ENCODE data around the gene MAPK6.

The MAPK6 gene

DNA sequence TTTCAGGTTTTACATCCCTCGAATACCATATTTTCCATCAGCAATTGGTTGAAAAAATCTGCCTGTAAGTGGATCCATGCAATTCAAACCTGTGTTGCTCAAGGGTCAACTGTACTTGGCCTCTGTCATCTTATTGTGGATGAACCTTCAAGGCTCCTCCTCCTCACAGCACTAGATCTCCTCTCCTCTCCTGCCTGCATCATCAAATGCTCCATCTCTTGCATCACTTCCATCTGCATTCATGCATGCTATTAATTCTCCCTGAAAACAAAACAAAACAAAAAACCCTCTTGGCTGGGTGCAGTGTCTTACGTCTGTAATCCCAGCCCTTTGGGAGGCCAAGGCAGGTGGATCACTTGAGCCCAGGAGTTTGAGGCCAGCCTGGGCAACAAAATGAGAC, 83.4 kb downstream of the MAPK6 start:
- DNase-seq: no peak

DNA sequence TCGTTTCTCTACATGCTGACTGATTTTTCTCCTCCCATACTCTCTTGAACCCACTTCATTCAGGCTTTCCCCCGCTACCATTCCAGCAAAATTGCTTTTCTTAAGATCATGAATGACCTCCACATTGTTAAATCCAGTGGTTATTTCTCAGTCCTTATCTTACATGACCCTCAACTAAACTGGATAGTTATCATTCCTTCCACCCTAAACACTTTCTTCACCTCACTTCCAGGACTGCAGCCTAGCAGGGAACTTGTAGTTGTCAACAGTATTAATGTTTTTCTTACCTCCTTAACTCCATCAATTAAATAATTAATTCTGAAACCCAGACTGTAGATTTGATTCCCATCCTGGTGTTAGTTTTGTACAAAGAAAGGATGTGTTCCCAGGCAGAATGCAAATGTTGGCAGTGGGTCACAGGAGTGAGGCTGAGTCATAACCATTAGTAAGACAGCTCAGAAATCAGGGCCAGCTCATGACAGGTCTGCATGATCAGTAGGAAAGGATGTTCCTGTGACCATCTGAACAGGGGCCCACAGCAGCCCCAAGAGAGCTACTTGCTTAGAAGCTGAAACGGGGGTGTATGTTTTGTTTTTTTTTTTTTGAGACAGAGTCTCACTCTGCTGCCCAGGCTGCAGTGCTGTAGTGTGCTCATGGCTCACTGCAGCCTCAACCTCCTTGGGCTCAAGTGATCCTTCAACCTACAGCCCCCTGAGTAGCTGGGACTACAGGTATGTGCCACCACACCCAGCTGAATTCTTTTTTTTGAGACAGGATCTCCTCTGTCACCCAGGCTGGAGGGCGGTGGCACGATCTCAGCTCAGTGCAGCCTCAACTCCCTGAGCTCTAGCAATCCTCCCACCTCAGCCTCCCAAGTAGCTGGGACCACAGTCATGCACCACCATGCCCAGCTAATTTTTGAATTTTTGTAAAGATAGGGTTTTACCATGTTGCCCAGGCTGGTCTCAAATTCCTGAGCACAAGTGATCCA, 84.5 kb downstream of the MAPK6 start:
- peak in 6 of 51 donors; percentile 8 to 66 (median 34) for DNase-seq

- no peak for DNase-seq
Measured at GRCh38 chr15:52104532-52105004, 85.5 kb downstream of the MAPK6 start.

DNA sequence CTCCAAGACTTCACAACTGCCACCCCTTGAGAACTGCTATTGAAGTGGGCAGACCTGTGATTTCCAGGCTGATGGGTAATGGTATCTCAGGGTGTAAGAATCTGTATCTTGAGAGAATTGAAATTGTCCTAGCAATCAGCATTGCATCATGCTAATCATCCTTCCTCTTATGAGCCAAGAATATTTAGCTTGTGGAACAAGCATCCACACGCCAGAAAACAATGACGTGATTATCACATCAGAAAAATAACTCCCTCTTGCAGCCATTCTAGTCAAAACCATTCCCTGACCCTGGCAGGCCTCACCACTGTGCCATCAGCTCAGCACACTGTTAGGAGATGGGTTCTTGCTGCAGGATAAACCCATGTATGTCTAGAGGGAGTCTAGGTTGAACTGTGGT, 86.8 kb downstream of the MAPK6 start:
- DNase-seq: no peak

DNA sequence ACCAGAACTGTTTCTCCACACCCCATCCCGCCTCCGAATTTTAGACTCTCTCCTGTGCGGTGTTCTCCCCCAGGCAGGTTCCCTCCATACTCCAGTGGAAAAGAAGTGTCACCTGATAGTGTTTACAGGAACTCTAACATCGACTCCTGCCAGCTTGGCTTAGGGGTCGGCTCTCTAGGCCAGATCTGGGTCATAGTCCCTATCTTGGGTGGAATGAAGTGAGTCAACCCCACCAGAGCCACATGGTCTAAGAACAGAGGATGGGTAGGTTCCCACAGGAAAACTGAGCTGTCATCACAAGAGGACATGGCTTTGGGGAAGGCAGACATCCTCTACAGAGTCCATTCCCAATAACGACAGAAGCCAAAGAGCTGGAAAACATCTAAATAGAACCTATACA, 87.6 kb downstream of the MAPK6 start:
- DNase-seq: no peak

DNA sequence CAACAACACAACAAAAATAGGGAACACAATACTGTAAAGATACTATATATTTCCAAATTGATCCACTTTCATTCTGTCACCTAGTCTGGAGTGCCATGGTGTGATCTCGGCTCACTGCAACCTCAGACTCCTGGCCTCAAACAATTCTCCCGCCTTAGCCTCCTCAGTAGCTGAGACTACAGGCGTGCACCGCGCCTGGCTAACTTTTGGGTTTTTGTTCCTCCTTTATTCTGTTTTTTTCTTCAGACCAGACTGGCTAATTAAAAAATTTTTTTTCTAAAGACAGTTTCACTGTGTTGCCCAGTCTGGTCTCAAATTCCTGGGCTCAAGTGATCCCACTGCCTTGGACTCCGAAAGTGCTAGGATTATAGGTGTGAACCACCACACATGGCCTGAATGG, 88.2 kb downstream of the MAPK6 start:
- DNase-seq: no peak

DNA sequence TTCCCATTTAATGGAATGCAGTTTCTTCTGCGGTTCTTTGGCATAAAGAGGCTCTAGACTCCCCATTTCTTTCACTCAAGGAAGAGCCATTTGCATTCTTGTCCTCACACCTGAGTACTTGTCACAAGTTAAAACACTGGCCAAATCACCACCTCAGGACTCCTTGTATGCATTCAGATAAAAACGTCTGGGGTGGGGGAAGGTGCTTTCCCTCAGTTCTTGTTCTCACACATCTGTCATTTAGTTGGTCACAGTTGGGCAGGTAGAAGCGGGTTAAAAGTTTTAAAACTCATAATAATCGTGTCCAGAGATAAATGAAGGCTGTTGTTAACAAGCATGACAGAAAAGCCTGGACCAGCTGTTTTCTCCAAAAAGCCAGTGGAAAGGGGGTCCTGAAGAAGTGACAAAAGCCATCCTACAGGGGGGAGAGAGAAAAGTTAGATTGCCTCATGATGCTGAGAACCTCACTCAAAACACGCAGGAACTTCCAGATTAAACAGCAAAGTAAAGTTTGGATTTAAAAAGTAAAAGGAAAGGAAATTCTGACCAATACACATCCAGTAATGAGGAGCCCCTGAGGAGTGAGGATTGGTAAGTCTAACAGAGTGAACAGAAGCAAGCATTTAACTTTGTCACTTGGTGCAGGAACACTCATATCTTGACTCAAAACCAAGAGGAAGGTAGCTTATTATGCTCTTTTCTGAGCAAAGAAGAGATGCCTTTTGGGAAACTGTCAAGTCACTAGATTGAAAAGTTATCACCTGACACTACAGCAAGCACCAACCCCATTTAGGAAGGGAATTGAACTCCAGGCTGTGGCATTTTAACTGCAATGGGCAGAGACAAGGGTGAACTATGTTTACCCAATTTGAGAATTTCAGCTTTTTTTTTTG, 90.8 kb downstream of the MAPK6 start:
- no peak for DNase-seq

DNA sequence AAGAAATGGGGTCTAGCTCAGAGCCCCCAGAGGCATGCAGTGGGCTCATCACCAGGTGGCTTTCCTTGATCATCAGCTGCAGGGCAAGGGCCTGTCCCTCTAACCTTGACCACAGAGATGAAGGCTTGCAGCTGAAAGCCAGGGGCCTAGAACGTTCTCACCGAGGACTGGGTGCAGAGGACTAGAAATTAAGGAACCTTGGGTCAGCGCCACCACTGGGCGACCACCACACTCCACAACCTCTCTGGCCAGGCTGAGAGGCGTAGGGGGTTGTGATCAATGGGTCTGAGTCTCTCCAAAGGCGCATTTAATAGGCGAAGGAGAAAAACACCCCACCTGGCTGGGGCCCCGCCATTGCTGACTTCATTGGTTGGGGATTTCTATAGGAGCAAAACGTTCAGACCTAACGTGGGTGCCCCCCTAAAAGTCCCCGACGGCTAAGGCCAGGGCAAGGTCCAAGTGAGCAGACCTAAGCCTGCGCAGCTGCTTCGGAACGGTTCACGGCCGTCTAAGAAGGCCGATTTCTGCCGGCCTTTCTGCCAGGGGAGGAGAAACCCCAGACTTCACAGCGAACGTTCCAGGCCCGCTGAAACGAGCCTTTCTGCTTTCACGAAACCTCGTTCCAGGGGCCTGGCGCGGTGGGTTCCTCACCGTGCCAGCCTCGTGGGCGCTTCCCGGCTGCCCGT, 92.6 kb downstream of the MAPK6 start:
- DNase-seq: no peak

DNA sequence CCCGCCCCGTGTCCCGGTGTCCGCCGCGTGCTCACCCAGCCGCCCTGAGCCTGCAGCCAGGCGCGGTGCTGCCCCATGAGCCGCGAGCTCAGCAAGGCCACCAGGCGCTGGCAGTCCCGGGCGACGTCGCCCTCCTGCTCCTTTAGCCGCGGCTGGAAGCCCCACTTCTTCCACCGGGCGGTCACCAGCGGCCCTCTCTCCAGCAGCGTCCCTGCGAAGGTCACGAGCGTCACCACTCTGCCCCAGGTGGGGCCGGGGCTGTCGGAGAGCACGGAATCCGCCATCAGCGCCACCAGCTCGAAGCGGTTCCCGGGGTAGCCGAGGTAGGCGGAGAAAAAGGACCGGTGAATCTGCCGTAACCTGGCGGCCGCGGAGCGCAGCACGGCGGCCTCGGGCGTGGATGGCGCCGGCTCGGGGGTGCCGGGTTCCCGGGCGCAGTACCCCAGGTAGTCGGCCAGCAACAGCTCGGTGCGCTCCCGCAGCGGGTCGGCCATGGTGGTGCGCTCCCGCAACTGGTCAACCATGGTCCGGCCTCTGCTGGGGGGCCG, 93.3 kb downstream of the MAPK6 start:
- DNase-seq: peak in 6 of 51 donors; percentile 11 to 37 (median 22)

GRCh38 chr15:52113235-52113634, 94.2 kb downstream of the MAPK6 start:
- no peak for DNase-seq

- no peak for DNase-seq
Measured at GRCh38 chr15:52113708-52114107, 94.7 kb downstream of the MAPK6 start.

GRCh38 chr15:52114261-52115055, 95.4 kb downstream of the MAPK6 start:
- peak in 29 of 51 donors; percentile 2 to 78 (median 43) for DNase-seq

- no peak for DNase-seq
Measured at GRCh38 chr15:52115598-52116427, 96.8 kb downstream of the MAPK6 start.

All from hypothalamus (tissue), 51 donors.